Endothelial cell of umbilical vein (primary cell): Measurements from ENCODE around the gene CLDN3.

ENCODE experiments used
- EZH2 ChIP-seq: IDR thresholded peaks from 2 replicates; pipeline ENCODE4 v1.6.1; 2012; ENCODE audit warnings: borderline replicate concordance, low read depth, mild to moderate bottlenecking, moderate library complexity, low read length, inconsistent platforms; ENCODE audit not compliant: severe bottlenecking
- TF ChIP-seq, protein P1 (sequence below), 2 donors: IDR thresholded peaks; 1 replicate in 1 of 2; 2 replicates in 1 of 2; pipeline ENCODE4 v1.5.1; 2011; ENCODE audit warnings: low read length in 2 of 2, mild to moderate bottlenecking in 2 of 2, moderate library complexity in 2 of 2, control low read depth in 1 of 2, inconsistent platforms in 1 of 2, low read depth in 1 of 2; ENCODE audit not compliant: insufficient read depth in 1 of 2; ENCODE audit errors: extremely low read depth in 1 of 2

DNA sequence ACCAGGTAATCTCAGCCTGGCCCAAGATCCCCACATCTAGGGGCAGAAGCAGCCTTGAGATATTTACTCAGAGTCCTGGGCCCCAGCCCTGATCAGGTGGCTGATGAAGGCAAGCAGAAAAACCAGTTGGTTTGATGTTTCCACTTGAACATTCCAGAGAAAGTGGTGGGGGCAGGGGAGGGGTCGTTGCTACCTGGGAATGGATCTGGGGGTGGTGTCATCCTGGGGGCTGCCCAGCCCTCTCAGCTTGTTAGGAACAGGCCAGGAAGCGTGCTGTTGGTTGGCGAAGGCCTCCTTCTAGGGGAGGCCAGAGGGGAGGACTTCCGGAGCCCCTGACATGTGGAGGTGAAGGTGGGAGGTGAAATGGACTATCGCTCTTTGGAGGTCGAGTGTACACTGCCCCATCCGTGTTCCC lies 27.7 kb downstream of the CLDN3 start:
- TF ChIP-seq EZH2: no peak
- TF ChIP-seq, protein P1, sequence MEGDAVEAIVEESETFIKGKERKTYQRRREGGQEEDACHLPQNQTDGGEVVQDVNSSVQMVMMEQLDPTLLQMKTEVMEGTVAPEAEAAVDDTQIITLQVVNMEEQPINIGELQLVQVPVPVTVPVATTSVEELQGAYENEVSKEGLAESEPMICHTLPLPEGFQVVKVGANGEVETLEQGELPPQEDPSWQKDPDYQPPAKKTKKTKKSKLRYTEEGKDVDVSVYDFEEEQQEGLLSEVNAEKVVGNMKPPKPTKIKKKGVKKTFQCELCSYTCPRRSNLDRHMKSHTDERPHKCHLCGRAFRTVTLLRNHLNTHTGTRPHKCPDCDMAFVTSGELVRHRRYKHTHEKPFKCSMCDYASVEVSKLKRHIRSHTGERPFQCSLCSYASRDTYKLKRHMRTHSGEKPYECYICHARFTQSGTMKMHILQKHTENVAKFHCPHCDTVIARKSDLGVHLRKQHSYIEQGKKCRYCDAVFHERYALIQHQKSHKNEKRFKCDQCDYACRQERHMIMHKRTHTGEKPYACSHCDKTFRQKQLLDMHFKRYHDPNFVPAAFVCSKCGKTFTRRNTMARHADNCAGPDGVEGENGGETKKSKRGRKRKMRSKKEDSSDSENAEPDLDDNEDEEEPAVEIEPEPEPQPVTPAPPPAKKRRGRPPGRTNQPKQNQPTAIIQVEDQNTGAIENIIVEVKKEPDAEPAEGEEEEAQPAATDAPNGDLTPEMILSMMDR (IDR thresholded peaks at IDR 0.05; ENCODE audit: extremely low read depth in 1 of 2, insufficient read depth in 1 of 2, low read depth in 1 of 2, low read length in 2 of 2): no peak
